ENCODE measurements around the gene SRC.

The SRC gene

GRCh38 chr20:37315021-37315451, 30.9 kb upstream of the SRC start:
- DNase-seq (ENCODE audit: low read depth), result no peak

GRCh38 chr20:37315452-37316110, 30.4 kb upstream of the SRC start:
- no peak for DNase-seq (ENCODE audit: low read depth)

- DNase-seq (ENCODE audit: low read depth), result no peak
Observed at GRCh38 chr20:37316116-37316774, 29.7 kb upstream of the SRC start.

- no peak for DNase-seq (ENCODE audit: low read depth)
Observed at GRCh38 chr20:37316775-37317170, 29.2 kb upstream of the SRC start.

GRCh38 chr20:37317316-37317715, 28.6 kb upstream of the SRC start:
- DNase-seq (ENCODE audit: low read depth), result no peak

- DNase-seq (ENCODE audit: low read depth), result no peak
Observed at GRCh38 chr20:37317994-37318640, 27.8 kb upstream of the SRC start.

- no peak for DNase-seq (ENCODE audit: low read depth)
Observed at GRCh38 chr20:37319151-37319671, 26.7 kb upstream of the SRC start.

- DNase-seq (ENCODE audit: low read depth), result no peak
Observed at GRCh38 chr20:37323985-37324384, 22.0 kb upstream of the SRC start.

- no peak for DNase-seq (ENCODE audit: low read depth)
Observed at GRCh38 chr20:37325206-37325605, 20.7 kb upstream of the SRC start.

GRCh38 chr20:37326666-37327065, 19.3 kb upstream of the SRC start:
- no peak for DNase-seq (ENCODE audit: low read depth)

GRCh38 chr20:37327748-37328147, 18.2 kb upstream of the SRC start:
- no peak for DNase-seq (ENCODE audit: low read depth)

- DNase-seq (ENCODE audit: low read depth), result no peak
Observed at GRCh38 chr20:37328149-37328945, 17.6 kb upstream of the SRC start.

GRCh38 chr20:37329481-37330165, 16.3 kb upstream of the SRC start:
- no peak for DNase-seq (ENCODE audit: low read depth)

- no peak for DNase-seq (ENCODE audit: low read depth)
Observed at GRCh38 chr20:37330316-37330715, 15.6 kb upstream of the SRC start.

- no peak for DNase-seq (ENCODE audit: low read depth)
Observed at GRCh38 chr20:37331060-37331857, 14.7 kb upstream of the SRC start.

- no peak for DNase-seq (ENCODE audit: low read depth)
Observed at GRCh38 chr20:37333130-37333847, 12.7 kb upstream of the SRC start.

GRCh38 chr20:37333848-37334318, 12.1 kb upstream of the SRC start:
- no peak for DNase-seq (ENCODE audit: low read depth)

GRCh38 chr20:37334450-37334849, 11.5 kb upstream of the SRC start:
- no peak for DNase-seq (ENCODE audit: low read depth)

GRCh38 chr20:37335642-37336368, 10.1 kb upstream of the SRC start:
- no peak for DNase-seq (ENCODE audit: low read depth)
